Prostate gland (tissue), 2 donors: ENCODE measurements around the gene TFG.

ENCODE experiments used
- POLR2A ChIP-seq: fragments of 450-650 bp; IDR thresholded peaks from one replicate; pipeline ENCODE4 v1.6.1; 2016; ENCODE audit warnings: antibody characterized with exemption, mild to moderate bottlenecking
- POLR2AphosphoS5 ChIP-seq: sonication (generic); formaldehyde crosslinking; IDR thresholded peaks from one replicate; pipeline ENCODE4 v1.6.1; 2017; ENCODE audit warnings: antibody characterized with exemption
- TF ChIP-seq, protein P1 (sequence below), 4 experiments: fragments of 200-600 bp in 2 of 4; fragments of 450-650 bp in 2 of 4; sonication (generic) in 2 of 4; IDR thresholded peaks; 1 replicate in 3 of 4; 2 replicates in 1 of 4; pipeline ENCODE4 v1.5.1; 2016 to 2019; ENCODE audit warnings: antibody characterized with exemption in 4 of 4, mild to moderate bottlenecking in 2 of 4, moderate library complexity in 2 of 4

DNA sequence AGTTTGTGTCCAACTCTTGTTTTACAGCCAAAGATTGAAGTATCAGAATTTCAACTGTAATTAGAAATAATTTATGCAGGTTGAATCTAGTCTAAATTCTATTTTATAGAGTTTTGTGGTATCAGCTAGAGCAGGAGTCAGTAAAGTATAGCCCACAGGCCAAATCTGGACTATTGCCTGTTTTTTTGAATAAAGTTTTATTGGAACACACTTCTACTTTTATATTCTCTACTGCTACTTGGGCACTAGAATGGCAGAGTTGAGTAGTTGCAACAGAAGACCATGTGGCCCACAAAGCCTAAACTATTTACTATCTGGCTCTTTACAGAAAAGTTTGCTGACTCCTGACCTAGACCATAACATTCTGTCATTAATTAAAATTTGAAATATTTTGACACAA is 36.3 kb downstream of the TFG start:
- TF ChIP-seq, protein P1, sequence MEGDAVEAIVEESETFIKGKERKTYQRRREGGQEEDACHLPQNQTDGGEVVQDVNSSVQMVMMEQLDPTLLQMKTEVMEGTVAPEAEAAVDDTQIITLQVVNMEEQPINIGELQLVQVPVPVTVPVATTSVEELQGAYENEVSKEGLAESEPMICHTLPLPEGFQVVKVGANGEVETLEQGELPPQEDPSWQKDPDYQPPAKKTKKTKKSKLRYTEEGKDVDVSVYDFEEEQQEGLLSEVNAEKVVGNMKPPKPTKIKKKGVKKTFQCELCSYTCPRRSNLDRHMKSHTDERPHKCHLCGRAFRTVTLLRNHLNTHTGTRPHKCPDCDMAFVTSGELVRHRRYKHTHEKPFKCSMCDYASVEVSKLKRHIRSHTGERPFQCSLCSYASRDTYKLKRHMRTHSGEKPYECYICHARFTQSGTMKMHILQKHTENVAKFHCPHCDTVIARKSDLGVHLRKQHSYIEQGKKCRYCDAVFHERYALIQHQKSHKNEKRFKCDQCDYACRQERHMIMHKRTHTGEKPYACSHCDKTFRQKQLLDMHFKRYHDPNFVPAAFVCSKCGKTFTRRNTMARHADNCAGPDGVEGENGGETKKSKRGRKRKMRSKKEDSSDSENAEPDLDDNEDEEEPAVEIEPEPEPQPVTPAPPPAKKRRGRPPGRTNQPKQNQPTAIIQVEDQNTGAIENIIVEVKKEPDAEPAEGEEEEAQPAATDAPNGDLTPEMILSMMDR (IDR thresholded peaks at IDR 0.05): no peak
- TF ChIP-seq POLR2AphosphoS5 (no peak), POLR2A (no peak)
